H9 (cell line): ENCODE data around the gene IQGAP2. TPM values are rescaled to one million over a fixed set of nuclear protein-coding genes. Genes with fewer than 3 reads are reported as not detected.

ENCODE experiments used
- DNase-seq: peaks from one replicate; pipeline ENCODE4 v3.0.0-alpha.2; 2017
- H2AFZ ChIP-seq: one replicate; pipeline ENCODE4 v1.6.1; 2013; ENCODE audit warnings: mild to moderate bottlenecking, low read length, control low read depth, moderate library complexity
- H2AK5ac ChIP-seq: 2 replicates; pipeline ENCODE4 v1.6.1; 2013; ENCODE audit warnings: low read length, control low read depth, mixed read lengths; ENCODE audit not compliant: insufficient read length
- H2BK120ac ChIP-seq: one replicate; pipeline ENCODE4 v1.6.1; 2013; ENCODE audit warnings: low read depth, mild to moderate bottlenecking, low read length, control low read depth, inconsistent platforms; ENCODE audit not compliant: poor library complexity, severe bottlenecking
- H2BK12ac ChIP-seq: 2 replicates; pipeline ENCODE4 v1.6.1; 2013; ENCODE audit warnings: low read length, control low read depth, mixed read lengths, low read depth; ENCODE audit not compliant: insufficient read length
- H2BK15ac ChIP-seq: 2 replicates; pipeline ENCODE4 v1.6.1; 2013; ENCODE audit warnings: low read depth, low read length, control low read depth
- H2BK20ac ChIP-seq: one replicate; pipeline ENCODE4 v1.6.1; 2013; ENCODE audit warnings: low read depth, mild to moderate bottlenecking, low read length, control low read depth, inconsistent platforms; ENCODE audit not compliant: poor library complexity, severe bottlenecking
- H2BK5ac ChIP-seq: 2 replicates; pipeline ENCODE4 v1.6.1; 2013; ENCODE audit warnings: low read length, control low read depth, mixed read lengths; ENCODE audit not compliant: insufficient read length
- H3K14ac ChIP-seq: 2 replicates; pipeline ENCODE4 v1.6.1; 2013; ENCODE audit warnings: low read length, control low read depth; ENCODE audit not compliant: insufficient read depth
- H3K18ac ChIP-seq: 2 replicates; pipeline ENCODE4 v1.6.1; 2013; ENCODE audit warnings: low read depth, mild to moderate bottlenecking, mixed read lengths, low read length, control low read depth; ENCODE audit not compliant: insufficient read length
- H3K23ac ChIP-seq: 2 replicates; pipeline ENCODE4 v1.6.1; 2013; ENCODE audit warnings: low read length, control low read depth, mixed read lengths, low read depth; ENCODE audit not compliant: insufficient read length
- H3K23me2 ChIP-seq: 2 replicates; pipeline ENCODE4 v1.6.1; 2013; ENCODE audit warnings: low read depth, mild to moderate bottlenecking, mixed read lengths, low read length, control low read depth; ENCODE audit not compliant: insufficient read length, poor library complexity, severe bottlenecking
- H3K27ac ChIP-seq: 2 replicates; pipeline ENCODE4 v1.5.1; 2013; ENCODE audit warnings: low read length, control low read depth, mixed read lengths, low read depth; ENCODE audit not compliant: insufficient read length
- H3K27me3 ChIP-seq: 2 replicates; pipeline ENCODE4 v1.6.1; 2013; ENCODE audit warnings: low read length, control low read depth, inconsistent platforms; ENCODE audit not compliant: insufficient read depth
- H3K4ac ChIP-seq: 2 replicates; pipeline ENCODE4 v1.6.1; 2013; ENCODE audit warnings: low read depth, mild to moderate bottlenecking, control low read depth, inconsistent platforms, low read length, moderate library complexity
- H3K4me1 ChIP-seq: 2 replicates; pipeline ENCODE4 v1.6.1; 2013; ENCODE audit warnings: low read length, control low read depth, inconsistent platforms; ENCODE audit not compliant: insufficient read depth
- H3K4me2 ChIP-seq: 2 replicates; pipeline ENCODE4 v1.6.1; 2013; ENCODE audit warnings: low read length, control low read depth, mixed read lengths; ENCODE audit not compliant: insufficient read length, insufficient read depth
- H3K56ac ChIP-seq: 2 replicates; pipeline ENCODE4 v1.6.1; 2013; ENCODE audit warnings: low read depth, mild to moderate bottlenecking, mixed read lengths, low read length, control low read depth; ENCODE audit not compliant: insufficient read length
- H3K79me1 ChIP-seq: 2 replicates; pipeline ENCODE4 v1.6.1; 2013; ENCODE audit warnings: low read depth, mild to moderate bottlenecking, moderate library complexity, low read length, control low read depth, inconsistent platforms; ENCODE audit not compliant: insufficient read depth, poor library complexity, severe bottlenecking
- H3K79me2 ChIP-seq: 2 replicates; pipeline ENCODE4 v1.6.1; 2013; ENCODE audit warnings: low read length, control low read depth, inconsistent platforms; ENCODE audit not compliant: insufficient read depth
- H3K9ac ChIP-seq: 2 replicates; pipeline ENCODE4 v1.6.1; 2013; ENCODE audit warnings: low read length, control low read depth, mixed read lengths; ENCODE audit not compliant: insufficient read length; ENCODE audit errors: extremely low read depth
- H3K9me3 ChIP-seq: one replicate; pipeline ENCODE4 v1.6.1; 2013; ENCODE audit warnings: low read depth, low read length, inconsistent platforms; ENCODE audit not compliant: control insufficient read depth
- H3T11ph ChIP-seq: one replicate; pipeline ENCODE4 v1.6.1; 2013; ENCODE audit warnings: mild to moderate bottlenecking, low read length, control low read depth, inconsistent platforms
- H4K20me1 ChIP-seq: one replicate; pipeline ENCODE4 v1.6.1; 2013; ENCODE audit not compliant: control insufficient read depth, insufficient read length, insufficient read depth
- H4K5ac ChIP-seq: 2 replicates; pipeline ENCODE4 v1.6.1; 2013; ENCODE audit warnings: low read depth, mild to moderate bottlenecking, mixed read lengths, low read length, control low read depth; ENCODE audit not compliant: insufficient read length
- H4K8ac ChIP-seq: replicated peaks from 2 replicates; pipeline ENCODE4 v1.6.1; 2013; ENCODE audit warnings: low read length, control low read depth, mixed read lengths, low read depth; ENCODE audit not compliant: insufficient read length
- H4K91ac ChIP-seq: 2 replicates; pipeline ENCODE4 v1.6.1; 2013; ENCODE audit warnings: low read depth, mild to moderate bottlenecking, moderate library complexity, mixed read lengths, low read length, control low read depth; ENCODE audit not compliant: insufficient read length
- H3K27ac Mint-ChIP-seq, 3 experiments: 2 replicates in 2 of 3; 3 replicates in 1 of 3; pipeline ENCODE4 v1.8.0; 2020 to 2021; ENCODE audit warnings: mixed read lengths in 3 of 3, mild to moderate bottlenecking in 1 of 3, moderate library complexity in 1 of 3
- H3K27me3 Mint-ChIP-seq: 2 replicates; pipeline ENCODE4 v1.8.0; 2021; ENCODE audit warnings: low read depth, mild to moderate bottlenecking, moderate library complexity, mixed read lengths
- H3K36me3 Mint-ChIP-seq, 3 experiments: 2 replicates in 2 of 3; 3 replicates in 1 of 3; pipeline ENCODE4 v1.8.0; 2020 to 2021; ENCODE audit warnings: low read depth in 3 of 3, mixed read lengths in 3 of 3; ENCODE audit not compliant: insufficient read depth in 1 of 3
- H3K4me1 Mint-ChIP-seq, 2 experiments: 2 replicates each; pipeline ENCODE4 v1.8.0; 2020; ENCODE audit warnings: mixed read lengths in 2 of 2
- H3K4me3 Mint-ChIP-seq, 2 experiments: 2 replicates in 1 of 2; 3 replicates in 1 of 2; pipeline ENCODE4 v1.8.0; 2020 to 2021; ENCODE audit warnings: mild to moderate bottlenecking in 2 of 2, mixed read lengths in 2 of 2, moderate library complexity in 1 of 2
- H3K9me3 Mint-ChIP-seq, 2 experiments: 2 replicates in 1 of 2; 3 replicates in 1 of 2; pipeline ENCODE4 v1.8.0; 2020; ENCODE audit warnings: mild to moderate bottlenecking in 2 of 2, mixed read lengths in 2 of 2, moderate library complexity in 1 of 2
- WGBS: extraction: QIAGEN DNeasy Blood & Tissue Kit; methylation state at CpG from one replicate; pipeline ENCODE4 v1.1.7; 2013; ENCODE audit warnings: missing lambda C conversion rate, low lambda C conversion rate, mixed read lengths; ENCODE audit not compliant: insufficient read length; ENCODE audit errors: extremely low coverage; 5-methylcytosine and 5-hydroxymethylcytosine counted together
- total RNA-seq: library from RNA; stranded (reverse); gene quantifications from 2 replicates; pipeline ENCODE4 v1.2.1, GENCODE V29; 2021
- TF ChIP-seq, protein P1 (sequence below): fragments of 200-600 bp; sonication (generic); conservative IDR thresholded peaks from 3 replicates; pipeline ENCODE4 v1.8.0; 2021; ENCODE audit warnings: antibody characterized with exemption, mild to moderate bottlenecking

Gene IQGAP2
- total RNA-seq, 1 experiment from 2014 or later: 22.5 TPM

DNA sequence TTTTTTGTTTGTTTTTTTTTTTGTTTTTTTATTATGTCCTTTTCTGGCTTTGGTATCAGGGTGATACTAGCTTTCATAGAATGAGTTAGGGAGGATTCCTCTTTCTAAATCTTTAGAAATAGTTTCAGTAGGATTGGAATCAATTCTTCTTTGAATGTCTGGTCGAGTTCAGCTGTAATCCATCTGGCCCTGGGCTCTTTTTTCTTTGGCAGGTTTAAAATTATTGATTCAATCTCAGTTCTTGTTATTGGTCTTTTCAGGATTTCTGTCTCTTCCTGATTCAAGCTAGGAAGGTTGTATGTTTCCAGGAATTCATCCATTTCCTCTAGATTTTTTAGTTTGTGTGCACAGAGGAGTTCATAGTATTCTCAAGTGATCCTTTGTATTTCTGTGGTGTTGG is 34.9 kb downstream of the IQGAP2 start:
- no peak overlapping the region for H3K9ac ChIP-seq
- H2AFZ ChIP-seq: no peak overlapping the region
- no peak overlapping the region for H3K4ac ChIP-seq
- H4K8ac ChIP-seq: no peak overlapping the region
- Mint-ChIP-seq H3K27ac (no peak overlapping the region; a peak in 1 of 7 replicates), H3K27me3 (no peaks in the 10 kb centered on the region), H3K36me3 (peaks cover 2 to 11% (median 11%) of the 10 kb centered on the region in 3 experiments; a peak in 4 of 7 replicates), H3K9me3 (peaks cover 7 to 11% of the 10 kb centered on the region in 2 experiments), H3K4me3 (no peak overlapping the region), H3K4me1 (peaks cover 9 to 13% of the 10 kb centered on the region in 2 experiments)
- H3T11ph ChIP-seq: no peak overlapping the region
- no peaks in the 10 kb centered on the region; the same call in 1 of the 2 replicates for H3K79me2 ChIP-seq
- no peak overlapping the region for H3K23ac ChIP-seq
- H3K4me1 ChIP-seq: peaks cover 3% of the 10 kb centered on the region; the same call in 1 of the 2 replicates
- H3K9me3 ChIP-seq: no peaks in the 10 kb centered on the region
- DNase-seq: no peak
- H2BK12ac ChIP-seq: no peak overlapping the region
- no peak overlapping the region for H2AK5ac ChIP-seq
- no peak overlapping the region for H3K14ac ChIP-seq
- H3K56ac ChIP-seq: no peak overlapping the region
- TF ChIP-seq, protein P1, sequence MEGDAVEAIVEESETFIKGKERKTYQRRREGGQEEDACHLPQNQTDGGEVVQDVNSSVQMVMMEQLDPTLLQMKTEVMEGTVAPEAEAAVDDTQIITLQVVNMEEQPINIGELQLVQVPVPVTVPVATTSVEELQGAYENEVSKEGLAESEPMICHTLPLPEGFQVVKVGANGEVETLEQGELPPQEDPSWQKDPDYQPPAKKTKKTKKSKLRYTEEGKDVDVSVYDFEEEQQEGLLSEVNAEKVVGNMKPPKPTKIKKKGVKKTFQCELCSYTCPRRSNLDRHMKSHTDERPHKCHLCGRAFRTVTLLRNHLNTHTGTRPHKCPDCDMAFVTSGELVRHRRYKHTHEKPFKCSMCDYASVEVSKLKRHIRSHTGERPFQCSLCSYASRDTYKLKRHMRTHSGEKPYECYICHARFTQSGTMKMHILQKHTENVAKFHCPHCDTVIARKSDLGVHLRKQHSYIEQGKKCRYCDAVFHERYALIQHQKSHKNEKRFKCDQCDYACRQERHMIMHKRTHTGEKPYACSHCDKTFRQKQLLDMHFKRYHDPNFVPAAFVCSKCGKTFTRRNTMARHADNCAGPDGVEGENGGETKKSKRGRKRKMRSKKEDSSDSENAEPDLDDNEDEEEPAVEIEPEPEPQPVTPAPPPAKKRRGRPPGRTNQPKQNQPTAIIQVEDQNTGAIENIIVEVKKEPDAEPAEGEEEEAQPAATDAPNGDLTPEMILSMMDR: no peak
- no peaks in the 10 kb centered on the region for H4K20me1 ChIP-seq
- no peak overlapping the region for H2BK15ac ChIP-seq
- no peak overlapping the region for H3K27ac ChIP-seq
- H3K4me2 ChIP-seq: no peak overlapping the region
- no peaks in the 10 kb centered on the region for H3K23me2 ChIP-seq
- no peaks in the 10 kb centered on the region for H3K27me3 ChIP-seq
- H4K91ac ChIP-seq: no peak overlapping the region
- no peak overlapping the region for H2BK120ac ChIP-seq
- H3K18ac ChIP-seq: no peak overlapping the region
- no peak overlapping the region for H4K5ac ChIP-seq
- no peak overlapping the region for H2BK5ac ChIP-seq
- no CpG with 5 or more reads among the region's 1 CpG for WGBS
- no peak overlapping the region for H2BK20ac ChIP-seq
- H3K79me1 ChIP-seq: no peaks in the 10 kb centered on the region
